Lower lobe of right lung (tissue), 2 donors: ENCODE data around the gene HSPA12A. TPM values are rescaled to one million over a fixed set of nuclear protein-coding genes. Genes with fewer than 3 reads are reported as not detected.

Experiments used
- ATAC-seq, 2 donors: fragments of 200-7000 bp; cut with Tn5 transposase; one replicate each; pipeline ENCODE4 v1.9.1; 2020 to 2022; ENCODE audit warnings: mild to moderate bottlenecking in 2 of 2, moderate library complexity in 2 of 2
- DNase-seq: peaks from one replicate; pipeline ENCODE4 v3.0.0-alpha.2; 2020
- H3K27ac ChIP-seq: fragments of 200-600 bp; one replicate; pipeline ENCODE4 v1.8.0; 2022
- H3K27me3 ChIP-seq: fragments of 200-600 bp; one replicate; pipeline ENCODE4 v1.8.0; 2022; ENCODE audit warnings: low read depth
- H3K36me3 ChIP-seq: fragments of 200-600 bp; one replicate; pipeline ENCODE4 v1.8.0; 2022; ENCODE audit warnings: mild to moderate bottlenecking
- H3K4me1 ChIP-seq: fragments of 200-600 bp; one replicate; pipeline ENCODE4 v1.8.0; 2022
- H3K4me3 ChIP-seq: fragments of 200-600 bp; one replicate; pipeline ENCODE4 v1.8.0; 2022; ENCODE audit warnings: mild to moderate bottlenecking
- H3K9me3 ChIP-seq: fragments of 200-600 bp; one replicate; pipeline ENCODE4 v1.8.0; 2022
- intact Hi-C: fragments of 100-400 bp; cut with DNase I; formaldehyde crosslinking; loops from one replicate; pipeline ENCODE4 v1.11.0; 2022
- total RNA-seq: library from RNA; stranded (reverse); fragmentation: NEBNext Ultra II Directional; extraction: Animal tissue kit (Norgen Biotek cat#: 25700); gene quantifications from one replicate; pipeline ENCODE4 v1.2.1, GENCODE V29; 2021
- TF ChIP-seq, protein P1 (sequence below): fragments of 200-600 bp; IDR thresholded peaks from one replicate; pipeline ENCODE4 v1.8.0; 2022; ENCODE audit warnings: antibody characterized with exemption, mild to moderate bottlenecking
- donor health status: DM: no; HTN: yes; CAD: no; lungs with severe emphysema.

HSPA12A gene
- total RNA-seq, 1 donor from 2014 or later, result 8.8 TPM

DNA sequence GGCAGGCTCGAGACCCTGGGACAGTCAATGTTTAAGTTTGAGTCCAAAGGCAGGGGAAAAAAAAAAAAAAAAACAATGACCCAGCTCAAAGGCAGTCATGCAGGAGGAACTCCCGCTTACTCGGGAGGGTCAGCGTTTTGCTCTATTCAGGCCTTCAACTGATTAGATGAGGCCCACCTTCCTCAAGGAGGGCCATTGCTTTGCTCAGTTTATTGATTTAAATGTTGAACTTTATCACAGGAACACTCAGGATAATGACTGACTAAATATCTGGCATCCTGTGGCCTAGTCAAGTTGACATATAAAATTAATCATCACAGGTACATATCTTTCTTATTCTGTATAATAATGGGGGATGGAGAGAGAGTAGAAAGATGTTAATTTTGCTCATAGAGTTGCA lies 52.6 kb downstream of the HSPA12A start:
- Histone ChIP-seq H3K27me3 (peaks cover 4% of the 10 kb centered on the region), H3K27ac (no peak overlapping the region), H3K4me1 (peaks cover 33% of the 10 kb centered on the region), H3K36me3 (no peaks in the 10 kb centered on the region), H3K4me3 (no peak overlapping the region), H3K9me3 (no peaks in the 10 kb centered on the region)
- ATAC-seq (no peak), DNase-seq (no peak)
- intact Hi-C loops, result no loop called here
- TF ChIP-seq, protein P1, sequence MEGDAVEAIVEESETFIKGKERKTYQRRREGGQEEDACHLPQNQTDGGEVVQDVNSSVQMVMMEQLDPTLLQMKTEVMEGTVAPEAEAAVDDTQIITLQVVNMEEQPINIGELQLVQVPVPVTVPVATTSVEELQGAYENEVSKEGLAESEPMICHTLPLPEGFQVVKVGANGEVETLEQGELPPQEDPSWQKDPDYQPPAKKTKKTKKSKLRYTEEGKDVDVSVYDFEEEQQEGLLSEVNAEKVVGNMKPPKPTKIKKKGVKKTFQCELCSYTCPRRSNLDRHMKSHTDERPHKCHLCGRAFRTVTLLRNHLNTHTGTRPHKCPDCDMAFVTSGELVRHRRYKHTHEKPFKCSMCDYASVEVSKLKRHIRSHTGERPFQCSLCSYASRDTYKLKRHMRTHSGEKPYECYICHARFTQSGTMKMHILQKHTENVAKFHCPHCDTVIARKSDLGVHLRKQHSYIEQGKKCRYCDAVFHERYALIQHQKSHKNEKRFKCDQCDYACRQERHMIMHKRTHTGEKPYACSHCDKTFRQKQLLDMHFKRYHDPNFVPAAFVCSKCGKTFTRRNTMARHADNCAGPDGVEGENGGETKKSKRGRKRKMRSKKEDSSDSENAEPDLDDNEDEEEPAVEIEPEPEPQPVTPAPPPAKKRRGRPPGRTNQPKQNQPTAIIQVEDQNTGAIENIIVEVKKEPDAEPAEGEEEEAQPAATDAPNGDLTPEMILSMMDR, result no peak

DNA sequence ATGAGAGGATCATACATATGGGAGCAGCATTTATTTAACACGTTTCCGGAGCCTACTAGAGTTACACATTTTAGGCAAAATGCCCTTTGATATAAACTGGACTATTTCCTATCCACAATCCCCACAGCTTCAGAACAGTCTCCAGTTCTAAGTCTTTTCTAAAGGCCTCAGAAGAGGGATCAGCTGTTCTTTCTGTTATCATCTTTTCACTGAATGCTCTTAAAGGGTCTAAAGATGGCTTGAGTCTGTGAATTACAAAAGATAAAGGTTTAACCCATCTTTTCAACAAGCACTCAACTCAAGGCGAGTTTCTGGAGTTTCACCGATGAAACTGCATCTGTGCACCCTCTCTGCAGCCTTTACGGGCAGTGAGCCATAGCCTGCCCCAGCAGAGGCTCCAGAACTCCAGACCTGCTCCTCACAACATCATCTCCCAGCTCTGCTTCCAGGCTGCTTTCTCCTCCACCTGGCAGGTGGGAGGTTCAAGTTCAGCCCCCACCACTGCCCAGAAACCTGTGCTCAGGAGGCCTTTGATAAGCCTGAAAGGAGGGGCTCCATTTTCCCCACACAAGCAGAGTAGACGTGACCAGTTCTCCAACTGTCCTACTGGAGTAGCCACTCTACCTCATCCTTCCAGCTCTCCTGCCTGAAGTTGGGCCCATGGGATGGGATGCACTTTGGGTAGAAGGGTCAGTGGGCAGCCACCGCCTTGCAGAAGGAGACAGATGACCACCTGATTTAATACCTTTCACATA lies 53.4 kb downstream of the HSPA12A start:
- intact Hi-C loops, result no loop called here
- no peak for DNase-seq
- no peak overlapping the region for H3K27ac ChIP-seq

DNA sequence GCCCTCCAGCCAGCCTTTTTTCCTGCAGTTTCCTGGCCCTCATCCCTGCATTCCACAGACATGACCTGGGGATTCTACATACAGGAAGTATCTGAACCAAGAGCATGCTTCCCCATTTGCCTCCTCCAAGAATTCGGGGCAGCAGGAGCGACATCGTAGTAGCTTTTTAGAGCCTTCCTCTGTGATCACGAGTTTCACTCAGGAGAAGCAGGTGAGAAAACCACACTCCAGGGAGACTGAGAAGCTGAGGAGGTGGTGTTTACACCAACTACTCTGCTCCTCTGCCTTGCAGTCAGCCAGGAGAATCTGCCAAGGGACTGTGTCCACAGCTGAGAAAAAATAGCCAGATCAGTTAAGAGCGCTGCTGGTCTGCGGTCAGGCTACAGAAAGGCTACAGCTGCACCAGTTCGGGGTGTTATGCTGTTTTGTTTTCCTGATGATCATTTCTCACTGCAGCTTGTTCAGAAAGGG lies 54.1 kb downstream of the HSPA12A start:
- H3K36me3 ChIP-seq, result no peaks in the 10 kb centered on the region
- DNase-seq (no peak), ATAC-seq (peak in 1 of 2 donors; percentile 22)
- peaks cover 24% of the 10 kb centered on the region for H3K4me1 ChIP-seq
- no peak overlapping the region for H3K4me3 ChIP-seq
- H3K27ac ChIP-seq, result no peak overlapping the region
- intact Hi-C loops, result no loop called here
- TF ChIP-seq, protein P1, result no peak
- H3K27me3 ChIP-seq, result peaks cover 4% of the 10 kb centered on the region
- H3K9me3 ChIP-seq, result no peaks in the 10 kb centered on the region

More for the DNA sequence above, 53.4 kb downstream of the HSPA12A start:
- Histone ChIP-seq H3K9me3 (no peaks in the 10 kb centered on the region), H3K27me3 (peaks cover 4% of the 10 kb centered on the region), H3K4me3 (no peak overlapping the region), H3K4me1 (peaks cover 26% of the 10 kb centered on the region), H3K36me3 (no peaks in the 10 kb centered on the region)
- no peak for ATAC-seq
- TF ChIP-seq, protein P1, result no peak

DNA sequence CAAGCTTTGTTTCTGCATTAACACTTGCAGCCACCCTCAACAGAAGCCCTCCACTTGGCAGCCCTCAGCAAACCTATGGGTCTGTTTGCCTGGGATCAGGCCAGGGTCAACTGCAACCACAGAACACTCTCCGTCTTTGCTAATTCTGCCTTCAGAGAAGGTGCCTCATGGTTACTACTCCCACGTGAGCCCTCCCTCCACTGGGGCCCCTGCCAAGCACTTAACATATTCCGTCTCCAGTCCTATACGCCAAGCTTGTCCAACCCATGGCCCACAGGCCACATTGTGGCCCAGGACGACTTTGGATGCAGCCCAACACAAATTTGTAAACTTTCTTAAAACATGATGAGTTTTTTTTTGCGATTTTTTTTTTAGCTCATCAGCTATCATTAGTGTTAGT lies 54.7 kb downstream of the HSPA12A start:
- Histone ChIP-seq H3K27ac (no peak overlapping the region), H3K27me3 (peaks cover 4% of the 10 kb centered on the region), H3K4me3 (no peak overlapping the region), H3K4me1 (peaks cover 24% of the 10 kb centered on the region), H3K36me3 (no peaks in the 10 kb centered on the region), H3K9me3 (no peaks in the 10 kb centered on the region)
- DNase-seq (no peak), ATAC-seq (no peak)
- intact Hi-C loops, result no loop called here
- TF ChIP-seq, protein P1, result no peak

DNA sequence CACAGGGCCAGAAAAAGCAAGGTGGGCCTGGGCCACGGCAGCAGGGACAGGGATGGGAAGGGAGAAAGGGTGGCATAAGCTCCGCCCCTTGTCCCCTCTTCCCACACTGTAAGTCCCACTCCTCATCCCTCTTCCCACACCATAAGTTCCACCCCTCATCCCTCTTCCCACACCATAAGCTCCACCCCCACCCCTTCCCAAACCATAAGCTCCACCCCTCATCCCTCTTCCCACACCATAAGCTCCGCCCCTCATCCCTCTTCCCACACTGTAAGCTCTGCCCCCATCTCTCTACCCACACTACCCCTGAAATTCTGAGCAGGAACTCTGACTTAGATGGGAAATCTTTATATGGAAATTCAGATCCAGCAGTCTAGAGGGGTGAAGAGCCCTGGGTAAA lies 55.7 kb downstream of the HSPA12A start:
- Histone ChIP-seq H3K27me3 (peaks cover 4% of the 10 kb centered on the region), H3K36me3 (no peaks in the 10 kb centered on the region), H3K4me3 (no peak overlapping the region), H3K27ac (no peak overlapping the region), H3K4me1 (peaks cover 16% of the 10 kb centered on the region), H3K9me3 (no peaks in the 10 kb centered on the region)
- intact Hi-C loops, result no loop called here
- TF ChIP-seq, protein P1, result no peak
- no peak for ATAC-seq
- DNase-seq, result no peak
